GM21723 (cell line): ENCODE data around the gene CABCOCO1.

ENCODE experiments used
- ATAC-seq: cut with Tn5 transposase; IDR thresholded peaks from one replicate; pipeline ENCODE4 v1.9.1; 2021; ENCODE audit warnings: mild to moderate bottlenecking, moderate library complexity; ENCODE audit not compliant: unreplicated experiment

CABCOCO1 gene

DNA sequence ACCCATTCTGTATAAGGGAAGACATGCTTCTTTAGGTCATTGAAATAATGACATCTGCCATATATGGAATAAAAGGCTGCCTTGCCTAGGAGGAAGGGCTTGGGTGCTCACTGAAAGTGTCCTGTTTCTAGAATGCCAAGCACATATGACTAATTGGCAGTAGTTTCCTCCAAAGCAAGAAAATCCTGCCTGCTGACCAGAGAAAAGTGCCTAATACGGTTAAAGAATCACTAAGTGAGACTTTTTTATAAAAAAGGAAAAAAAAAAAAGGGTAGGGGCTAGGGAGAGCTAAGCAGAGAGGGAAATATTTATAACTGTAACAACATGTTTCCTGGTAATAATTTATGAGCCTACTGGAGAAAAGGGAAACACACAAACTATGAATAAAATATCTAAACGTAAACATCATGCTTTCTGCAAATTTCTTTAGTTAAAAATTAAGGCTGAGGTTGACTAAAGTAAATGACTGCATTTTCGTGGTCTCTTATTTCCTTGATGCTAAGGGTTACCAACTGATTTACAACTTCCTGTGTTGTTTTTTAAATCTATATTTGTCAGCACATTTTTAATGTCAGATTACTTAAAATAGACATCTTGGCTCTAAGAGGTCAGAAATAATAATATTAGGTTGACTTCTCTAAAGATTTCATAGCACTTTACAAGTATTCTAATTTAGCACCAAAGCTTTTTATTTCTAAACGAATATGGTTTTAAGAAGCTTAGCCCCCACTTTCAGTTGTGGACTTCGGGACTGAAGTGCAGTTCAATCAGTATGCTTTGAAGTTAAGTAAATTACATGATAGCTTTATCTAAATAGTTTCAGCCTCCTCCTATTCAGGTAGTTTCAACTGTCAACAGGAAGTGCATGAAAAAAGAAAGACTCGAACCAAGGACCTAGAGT, 89.6 kb downstream of the CABCOCO1 start:
- ATAC-seq: peak; percentile 43

DNA sequence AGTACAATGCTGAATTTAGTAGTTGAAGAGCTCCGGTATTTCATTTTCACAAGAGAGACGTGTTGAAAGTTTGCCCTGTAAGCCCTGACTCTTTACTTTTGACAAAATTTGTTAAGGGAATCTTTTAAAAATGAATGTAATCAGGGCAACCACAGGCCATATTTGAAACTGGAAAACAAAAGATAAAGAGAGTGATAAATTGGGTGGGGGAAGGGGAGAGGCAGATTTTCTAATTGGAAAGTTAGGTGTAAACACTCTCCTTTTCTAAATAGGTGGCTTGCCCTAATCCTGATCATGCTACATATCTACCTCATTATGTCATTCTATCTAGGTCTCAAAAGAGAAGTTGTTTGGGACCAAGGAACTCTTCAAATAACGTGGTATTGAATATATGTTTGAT, 90.7 kb downstream of the CABCOCO1 start:
- ATAC-seq: no peak

DNA sequence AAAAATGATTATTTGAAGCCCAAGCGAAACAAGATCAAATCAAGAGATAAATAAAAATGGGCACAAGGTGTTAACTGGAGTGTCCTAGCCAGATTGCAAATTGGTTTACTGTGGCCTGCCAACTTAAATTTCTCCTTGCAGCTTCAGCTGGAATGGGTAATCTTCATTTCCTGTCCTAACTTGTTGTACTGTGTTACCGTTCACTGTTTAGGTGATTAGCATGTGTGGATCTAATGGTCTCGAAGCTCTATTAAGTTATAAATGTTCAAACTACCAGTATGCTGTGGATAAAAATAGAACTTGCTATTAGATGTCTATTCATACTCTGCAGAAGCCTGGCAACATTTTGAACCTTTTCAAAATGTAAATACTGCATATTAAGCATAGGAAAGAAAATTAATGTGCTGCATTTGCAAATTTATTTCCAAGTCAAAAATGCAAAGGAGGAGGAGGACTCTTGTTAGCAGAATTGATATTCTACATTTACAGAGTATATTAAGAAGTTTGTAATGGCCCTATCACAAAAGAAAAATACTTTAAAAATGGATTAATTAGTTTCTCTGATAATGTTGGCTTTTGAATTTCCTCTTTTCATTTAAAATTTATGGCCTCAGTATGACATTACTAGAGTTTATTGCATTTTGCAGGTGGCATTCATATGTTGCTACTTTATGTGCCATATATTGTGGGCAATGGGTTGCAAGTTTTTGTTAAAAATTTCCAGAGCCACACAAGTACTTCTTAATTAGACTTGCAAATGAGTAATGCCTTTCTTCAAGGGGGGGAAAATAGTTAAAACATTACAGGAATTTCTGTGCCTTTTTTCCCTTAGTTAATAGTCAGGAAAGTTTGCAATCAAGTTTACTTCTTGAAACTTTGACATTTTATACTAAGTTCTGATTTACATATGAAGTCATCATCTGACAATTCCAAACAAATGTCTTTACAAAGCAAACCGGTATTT, 92.1 kb downstream of the CABCOCO1 start:
- no peak for ATAC-seq

DNA sequence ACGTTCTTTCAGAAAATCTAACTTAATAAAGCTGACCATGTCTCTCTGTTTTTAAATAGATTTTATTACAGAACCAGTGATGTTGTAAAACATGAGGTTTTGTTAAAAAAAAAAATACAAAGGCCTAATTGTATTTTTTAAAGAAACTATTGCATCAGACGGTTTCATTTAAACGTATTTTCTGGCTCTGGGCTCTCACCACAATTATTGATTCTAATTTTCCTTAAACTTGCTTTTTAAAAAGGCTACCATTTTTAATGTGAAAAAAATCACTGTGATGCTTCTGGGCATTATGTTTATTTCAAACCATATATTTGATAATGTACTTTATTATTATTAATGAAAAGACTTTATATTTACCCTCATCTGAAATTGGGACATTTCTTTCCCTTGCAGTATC, 94.3 kb downstream of the CABCOCO1 start:
- no peak for ATAC-seq

DNA sequence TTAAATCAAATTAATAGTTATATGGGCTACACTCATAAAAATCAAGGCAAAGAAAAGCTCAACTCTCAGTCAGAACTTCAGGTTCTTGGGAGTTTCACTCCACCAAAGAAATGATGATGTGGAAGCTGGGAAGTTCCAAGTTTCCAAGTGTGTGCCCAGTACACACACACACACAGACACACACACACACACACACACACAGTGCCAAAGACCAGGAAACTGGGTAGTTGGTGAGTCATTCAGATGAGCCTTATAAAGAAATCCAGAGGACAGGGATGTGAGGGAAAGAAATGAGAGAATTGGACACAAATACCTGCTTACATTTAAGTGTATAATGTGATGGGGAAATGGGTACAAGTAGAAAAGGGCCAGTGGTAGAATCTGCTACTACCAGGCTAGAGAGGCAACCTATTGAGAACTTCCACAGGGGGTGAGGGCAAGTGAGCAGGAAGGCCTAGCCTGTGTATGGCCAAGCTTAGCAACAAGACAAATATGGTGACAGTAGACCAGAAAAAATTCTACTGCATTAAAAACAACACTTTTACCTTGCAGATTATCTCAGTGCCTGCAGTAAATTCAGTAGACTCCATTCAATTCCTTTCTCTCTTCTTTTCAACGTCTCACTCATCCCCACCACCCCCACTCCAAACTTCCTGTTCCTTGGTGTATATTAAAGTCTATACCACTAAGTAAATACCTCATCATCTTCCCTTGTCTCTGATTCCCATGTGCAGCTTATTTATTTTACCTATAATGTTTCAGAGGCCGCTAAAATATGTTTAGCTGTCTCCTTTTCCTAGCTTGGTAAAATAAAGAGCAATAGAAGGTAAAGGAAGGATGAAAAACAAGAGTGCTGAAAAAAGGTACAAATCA, 95.0 kb downstream of the CABCOCO1 start:
- ATAC-seq: no peak

DNA sequence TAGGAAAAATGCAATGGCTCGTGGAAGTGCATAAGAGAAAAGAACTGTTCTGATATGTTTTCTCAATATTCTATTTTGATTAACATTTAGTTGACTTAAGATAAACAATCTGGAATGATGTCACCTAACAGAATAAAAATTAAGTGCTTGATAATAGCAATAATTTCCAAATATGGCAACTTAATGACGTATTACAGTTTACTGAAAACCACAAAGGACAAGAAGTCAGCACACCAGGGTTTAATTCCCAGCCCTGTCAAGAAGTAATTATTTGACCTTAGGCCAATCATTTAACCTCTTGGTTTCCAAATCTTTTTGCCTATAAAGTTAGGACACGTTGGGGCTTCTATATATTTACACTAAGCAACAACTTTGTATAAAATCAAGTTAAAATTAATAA, 95.7 kb downstream of the CABCOCO1 start:
- ATAC-seq: no peak

DNA sequence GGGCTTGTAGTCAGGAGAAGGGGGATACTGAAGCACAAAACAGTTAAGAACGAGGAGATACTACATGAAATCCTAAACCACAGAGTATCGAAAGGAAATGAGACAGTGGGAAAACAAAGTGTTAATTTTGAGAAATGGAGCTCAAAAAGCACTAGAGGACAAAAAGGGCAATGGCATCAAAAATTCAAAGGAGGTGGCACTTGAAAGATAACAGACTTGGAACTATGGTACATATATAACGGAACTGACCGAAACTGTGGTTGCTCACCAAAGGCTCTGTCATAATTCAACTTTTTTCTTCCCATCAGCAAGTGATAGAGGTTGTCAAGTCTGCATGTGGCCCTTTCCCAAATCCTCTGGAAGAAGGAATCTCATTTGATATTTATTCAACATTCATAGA, 97.0 kb downstream of the CABCOCO1 start:
- ATAC-seq: no peak

DNA sequence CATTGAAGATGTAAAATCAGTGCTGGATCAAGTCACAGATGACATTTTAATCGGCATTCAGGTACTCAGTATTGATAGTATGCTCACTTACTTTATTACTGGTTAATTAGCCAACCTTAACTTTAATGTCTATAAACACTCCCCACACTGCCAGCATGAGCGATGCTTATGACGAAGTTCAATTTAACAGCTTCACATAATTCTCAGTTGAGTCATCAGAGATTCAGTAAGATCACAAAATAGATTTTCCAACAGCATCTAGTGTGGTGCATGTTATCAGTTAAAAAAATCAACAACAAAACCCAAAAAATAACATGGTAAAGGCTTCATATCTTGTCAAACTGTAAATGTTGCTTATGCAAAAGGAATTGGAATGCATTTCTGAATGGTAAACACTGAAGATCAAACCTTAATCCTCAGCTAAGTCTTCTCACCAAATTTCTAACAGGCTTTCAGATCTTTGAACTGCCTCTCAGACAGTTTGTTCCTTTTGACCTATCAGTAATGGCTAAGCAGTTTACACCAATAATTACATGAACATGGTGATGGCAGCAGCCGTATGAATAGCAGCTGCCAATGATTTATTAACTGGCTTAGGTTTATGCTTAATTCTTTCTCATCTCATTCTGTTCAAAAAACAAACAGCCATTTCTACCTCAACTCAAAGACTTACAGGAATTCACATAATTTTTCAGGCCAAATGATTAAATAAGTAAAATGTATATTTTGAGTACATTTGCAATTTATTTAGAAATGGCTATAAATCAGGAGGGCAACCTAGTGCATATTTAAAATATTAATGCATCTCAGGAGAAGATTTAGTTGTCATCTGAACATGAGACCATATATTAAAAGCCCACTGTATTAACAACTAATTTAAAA, 98.5 kb downstream of the CABCOCO1 start:
- no peak for ATAC-seq

DNA sequence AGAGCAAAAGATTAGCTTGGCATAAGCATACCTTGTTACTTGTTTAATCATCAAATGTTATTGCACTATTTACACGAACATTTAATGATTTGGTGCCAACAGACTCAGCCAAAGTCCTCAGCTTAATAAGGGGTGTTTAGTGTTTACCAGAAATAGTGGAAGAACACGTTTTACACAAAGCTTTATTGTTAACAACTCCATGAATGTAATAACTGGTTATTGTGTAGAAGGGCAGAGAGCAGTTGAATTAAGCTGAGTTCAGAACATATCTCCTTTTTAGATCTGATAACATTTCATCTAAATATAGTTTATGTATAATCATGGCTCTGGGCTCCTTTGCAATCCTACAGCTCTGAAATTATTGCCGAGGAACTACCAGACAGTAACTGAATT, 99.1 kb downstream of the CABCOCO1 start:
- no peak for ATAC-seq

DNA sequence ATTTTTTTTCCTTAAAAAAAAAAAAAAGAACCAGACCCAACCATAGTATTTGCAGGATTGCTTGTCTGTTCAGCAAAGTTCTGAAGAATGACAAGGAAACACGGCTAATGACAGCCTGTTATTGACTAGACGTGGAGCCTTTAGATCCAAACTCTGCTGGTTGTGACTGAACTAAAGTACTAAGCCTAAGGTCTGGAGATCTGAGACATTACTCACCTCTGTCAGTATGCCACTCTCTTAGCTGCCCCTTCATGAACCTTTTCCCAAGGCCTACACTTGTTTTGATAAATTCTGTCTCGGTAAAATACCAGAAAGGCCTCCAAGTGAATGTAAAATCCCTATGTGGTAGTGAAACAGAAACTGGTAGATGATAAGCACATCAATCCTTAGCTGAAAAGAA, 101.0 kb downstream of the CABCOCO1 start:
- ATAC-seq: no peak

DNA sequence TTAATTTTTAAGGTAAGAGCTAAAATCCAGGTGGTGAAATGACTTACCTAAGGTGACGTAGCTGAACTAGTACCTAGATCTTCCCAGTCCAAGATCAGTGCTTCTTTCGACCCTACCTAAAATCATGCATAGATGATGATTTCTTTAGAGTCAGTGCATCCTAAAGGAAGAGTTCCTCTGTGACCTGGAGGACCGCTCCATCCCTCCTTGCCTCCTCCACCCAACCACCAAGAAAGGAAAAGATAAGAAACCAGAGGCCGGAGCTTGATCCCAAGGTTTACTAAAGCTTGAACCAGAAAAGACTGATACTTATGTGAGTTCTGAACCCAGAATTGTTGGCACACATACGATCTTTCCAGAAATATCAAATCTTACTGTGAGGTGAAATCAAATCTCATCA, 101.8 kb downstream of the CABCOCO1 start:
- ATAC-seq: no peak

DNA sequence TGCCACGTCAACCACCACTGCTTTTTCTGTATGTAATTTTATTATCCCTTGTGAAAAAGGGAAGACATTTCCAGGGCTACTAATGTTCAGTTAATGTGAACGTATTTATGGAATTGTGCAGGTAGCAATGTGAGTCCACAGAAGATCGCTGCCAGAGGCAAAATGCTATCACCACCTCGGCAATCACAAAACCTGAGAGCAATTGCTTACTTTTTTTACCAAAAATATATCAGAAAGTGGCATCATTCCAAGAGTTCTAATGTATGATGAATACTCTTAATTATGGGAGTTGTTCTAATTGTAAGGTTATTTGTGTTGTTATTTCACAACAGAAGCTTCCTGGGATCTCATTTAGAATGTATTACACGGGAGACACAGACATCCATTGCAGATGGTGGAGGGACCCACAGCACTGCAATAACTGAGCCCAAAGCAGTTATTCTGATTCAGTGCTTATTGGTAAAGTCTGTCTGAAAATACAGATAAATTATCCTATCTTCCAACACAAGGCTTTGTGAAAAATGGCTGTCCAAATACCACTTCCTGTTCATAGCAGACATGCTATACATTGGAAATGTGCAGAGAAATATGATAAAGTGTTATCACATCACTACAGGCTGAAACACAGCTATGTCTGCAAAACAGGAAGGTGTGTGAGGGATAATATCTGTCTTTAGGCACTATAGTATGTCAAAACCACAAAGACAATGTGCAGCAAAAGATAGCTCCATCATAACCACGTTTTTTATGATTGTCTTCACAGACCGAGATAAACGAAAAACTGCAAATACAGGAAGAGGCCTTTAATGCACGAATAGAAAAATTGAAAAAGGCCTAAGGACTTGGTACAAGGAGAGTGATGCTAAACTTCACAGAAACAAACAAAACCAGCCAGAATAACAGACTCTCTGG, 102.7 kb downstream of the CABCOCO1 start:
- ATAC-seq: no peak

DNA sequence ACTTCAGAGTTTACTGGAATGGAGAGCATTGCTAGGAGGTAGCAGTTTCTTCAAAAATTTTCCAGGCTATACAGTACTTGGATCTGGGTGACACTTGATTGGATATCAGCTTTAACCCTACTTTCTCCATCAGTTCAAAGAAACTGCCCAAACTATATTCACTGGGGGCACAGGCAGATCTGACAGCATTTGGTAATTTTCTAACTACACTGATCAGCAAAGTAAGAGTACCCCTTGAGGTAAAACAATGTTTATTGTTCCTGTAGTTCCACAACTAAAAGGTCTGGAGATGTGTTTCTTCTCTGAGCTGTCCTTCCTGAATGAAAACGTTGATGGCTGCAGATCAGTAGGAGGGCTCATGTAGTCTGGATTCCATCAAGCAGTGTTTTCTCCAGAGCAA, 104.2 kb downstream of the CABCOCO1 start:
- no peak for ATAC-seq

DNA sequence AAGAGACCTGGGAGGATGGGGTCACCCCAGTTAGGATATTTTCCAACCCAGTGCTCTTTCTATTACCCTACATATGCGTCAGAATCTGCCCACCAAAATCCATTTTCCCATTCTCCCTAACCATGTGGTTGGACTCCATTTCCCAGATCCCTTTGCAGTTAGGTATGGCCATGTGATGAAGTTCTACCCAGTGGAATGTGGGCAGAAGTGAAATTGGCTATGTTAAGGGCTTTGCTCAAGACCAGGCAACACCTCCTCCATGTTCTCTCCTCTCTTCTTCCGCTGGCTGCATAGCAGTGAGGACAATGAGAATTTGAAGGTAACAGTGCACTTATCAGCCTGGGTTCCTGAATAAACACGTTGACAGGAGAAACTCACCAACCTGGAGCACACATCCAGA, 111.3 kb downstream of the CABCOCO1 start:
- no peak for ATAC-seq

DNA sequence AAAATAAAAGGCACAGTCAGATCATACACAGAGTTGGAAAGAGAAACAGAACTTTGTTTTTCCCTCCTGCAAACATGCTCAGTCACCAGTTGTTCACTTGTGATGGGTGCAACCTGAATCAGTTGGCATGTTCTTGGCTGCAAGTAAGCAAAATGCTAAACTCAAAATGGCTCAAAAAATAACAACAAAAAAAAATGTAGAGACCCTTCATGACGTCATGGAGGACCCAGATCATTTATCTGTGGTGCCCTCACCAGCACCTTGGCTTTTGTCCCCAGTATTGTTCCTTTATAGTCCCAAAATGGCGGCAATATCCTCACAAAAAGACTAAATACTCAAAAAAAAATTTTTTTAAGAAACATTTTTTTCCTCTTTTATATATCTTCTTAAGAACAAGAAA, 112.4 kb downstream of the CABCOCO1 start:
- ATAC-seq: no peak

DNA sequence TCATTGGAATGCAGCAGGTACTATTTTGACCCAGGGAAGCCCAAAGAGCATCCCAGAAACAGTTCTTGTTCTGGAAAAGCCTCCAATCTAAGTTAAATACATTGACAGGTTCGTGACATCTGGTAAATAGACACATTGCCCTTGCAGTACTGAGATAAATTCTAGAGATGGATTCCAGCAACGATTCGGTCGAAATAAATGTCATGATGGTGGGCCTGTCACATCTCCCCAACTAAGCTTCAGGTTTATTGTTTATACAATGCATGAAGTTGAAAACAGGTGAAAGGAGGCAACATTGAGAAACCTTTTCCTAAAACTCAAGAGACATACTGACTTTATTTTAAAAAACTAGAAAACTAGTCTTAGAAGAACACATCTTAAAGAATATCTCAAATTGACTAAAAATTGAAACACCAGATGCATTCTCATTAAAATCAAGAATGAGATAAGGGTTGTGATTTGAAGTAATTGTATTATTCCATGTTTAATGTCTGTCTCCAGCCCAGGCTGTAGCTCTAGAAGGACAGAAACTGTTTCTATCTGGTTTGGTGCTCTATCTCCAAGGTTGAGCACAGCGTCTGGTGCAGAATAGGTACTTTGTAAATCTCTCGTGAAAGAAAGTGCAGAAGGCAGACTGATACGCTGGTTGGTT, 114.0 kb downstream of the CABCOCO1 start:
- ATAC-seq: no peak

DNA sequence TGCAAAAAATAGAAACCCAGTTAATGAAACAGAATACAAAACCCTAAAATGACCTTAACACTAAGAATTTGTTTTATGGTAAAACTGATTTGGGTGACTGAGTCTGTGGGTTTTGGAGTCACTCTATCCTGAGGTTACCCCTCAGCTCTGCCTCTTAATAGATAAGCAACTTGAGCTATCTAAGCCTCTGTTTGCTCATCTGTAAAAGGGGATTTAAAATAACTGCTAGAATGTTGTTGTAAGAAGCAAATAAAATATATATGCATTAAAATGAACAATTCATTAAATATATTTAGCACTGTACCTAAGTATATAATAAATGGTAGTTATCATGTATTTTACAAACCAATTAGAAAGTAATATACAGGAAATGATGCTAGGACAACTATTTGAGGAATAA, 115.4 kb downstream of the CABCOCO1 start:
- ATAC-seq: no peak

DNA sequence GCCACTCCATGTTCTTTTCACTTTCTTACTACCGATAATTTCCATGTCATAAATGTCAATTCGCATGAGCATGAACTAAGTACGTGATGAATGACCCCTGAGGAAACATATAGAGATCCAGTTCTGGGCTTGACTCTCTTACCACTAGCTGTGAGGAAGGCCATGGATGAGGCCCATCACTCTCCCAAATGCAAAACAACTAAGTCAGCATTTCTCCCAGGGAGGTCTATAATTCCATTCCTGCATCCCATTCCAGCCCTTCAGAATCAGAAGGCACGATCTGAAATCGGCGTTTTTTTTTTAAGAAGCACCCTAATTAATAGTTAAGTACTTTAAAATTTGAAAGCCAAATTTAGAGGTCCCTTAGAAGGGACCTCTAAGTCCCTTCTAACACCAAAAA, 116.5 kb downstream of the CABCOCO1 start:
- no peak for ATAC-seq
